ENCODE results near the gene MAP3K7CL. TPM values are rescaled to one million over a fixed set of nuclear protein-coding genes. Genes with fewer than 3 reads are reported as not detected.
A peak's percentile ranks its signal among the peaks of the same experiment; 100 is the strongest.

MAP3K7CL gene
- total RNA-seq, 1 experiment from 2014 or later: 44.1 TPM

- peak; percentile 48 for DNase-seq (ENCODE audit: low read depth)
Measured at GRCh38 chr21:29194847-29195246, 64.4 kb downstream of the MAP3K7CL start.

DNA sequence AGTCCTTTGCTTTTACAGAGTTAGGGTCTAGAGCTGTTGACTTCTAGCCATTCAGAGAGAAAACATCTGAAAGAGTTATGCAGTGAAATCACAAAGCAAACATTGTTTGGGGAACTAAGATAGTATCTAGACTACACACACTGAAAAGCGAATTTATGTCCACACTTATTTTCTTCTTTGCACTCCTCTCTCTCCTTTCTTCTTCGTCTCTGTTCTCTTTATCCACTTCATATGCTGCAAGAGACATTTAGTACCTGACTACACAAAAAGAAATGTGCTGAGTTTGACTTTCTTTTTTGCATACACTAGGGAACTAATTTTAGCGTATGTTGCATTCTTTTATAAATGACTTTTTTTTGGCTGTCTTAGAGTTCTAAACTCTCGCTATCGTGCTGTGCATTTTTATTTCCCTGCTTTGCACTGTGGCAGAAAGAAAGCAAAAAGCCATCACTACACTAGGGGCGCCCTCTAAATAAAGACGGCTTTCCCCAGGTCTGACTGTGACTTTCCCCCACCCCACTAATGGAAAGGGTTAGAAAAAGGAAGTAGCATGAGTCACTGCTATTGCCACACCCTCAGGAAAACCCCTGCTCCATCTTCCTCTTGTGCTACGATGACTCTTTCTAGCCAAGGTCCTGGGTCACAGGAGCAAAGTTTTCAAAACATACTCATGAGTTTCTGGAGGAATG is 65.7 kb downstream of the MAP3K7CL start:
- peak; percentile 95 for DNase-seq (ENCODE audit: low read depth)

GRCh38 chr21:29196670-29197191 is 66.3 kb downstream of the MAP3K7CL start:
- DNase-seq (ENCODE audit: low read depth): peak; percentile 72

GRCh38 chr21:29201186-29201585 is 70.7 kb downstream of the MAP3K7CL start:
- no peak for DNase-seq (ENCODE audit: low read depth)

DNA sequence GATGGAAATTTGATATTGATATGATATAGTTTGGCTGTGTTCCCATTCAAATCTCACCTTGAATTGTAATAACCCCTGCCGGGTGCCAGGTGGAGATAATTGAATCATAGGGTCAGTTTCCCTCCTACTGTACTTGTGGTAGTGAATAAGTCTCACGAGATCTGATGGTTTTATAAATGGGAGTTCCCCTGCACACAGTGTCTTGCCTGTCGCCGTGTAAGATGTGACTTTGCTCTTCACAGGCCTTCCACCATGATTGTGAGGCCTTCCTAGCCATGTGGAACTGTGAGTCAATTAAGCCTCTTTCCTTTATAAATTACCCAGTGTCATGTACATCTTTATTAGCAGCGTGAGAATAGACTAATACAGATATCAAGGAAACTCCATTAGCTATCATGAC is 74.6 kb downstream of the MAP3K7CL start:
- DNase-seq (ENCODE audit: low read depth): no peak

GRCh38 chr21:29205988-29206387 is 75.5 kb downstream of the MAP3K7CL start:
- no peak for DNase-seq (ENCODE audit: low read depth)

GRCh38 chr21:29206445-29206844 is 76.0 kb downstream of the MAP3K7CL start:
- no peak for DNase-seq (ENCODE audit: low read depth)

DNA sequence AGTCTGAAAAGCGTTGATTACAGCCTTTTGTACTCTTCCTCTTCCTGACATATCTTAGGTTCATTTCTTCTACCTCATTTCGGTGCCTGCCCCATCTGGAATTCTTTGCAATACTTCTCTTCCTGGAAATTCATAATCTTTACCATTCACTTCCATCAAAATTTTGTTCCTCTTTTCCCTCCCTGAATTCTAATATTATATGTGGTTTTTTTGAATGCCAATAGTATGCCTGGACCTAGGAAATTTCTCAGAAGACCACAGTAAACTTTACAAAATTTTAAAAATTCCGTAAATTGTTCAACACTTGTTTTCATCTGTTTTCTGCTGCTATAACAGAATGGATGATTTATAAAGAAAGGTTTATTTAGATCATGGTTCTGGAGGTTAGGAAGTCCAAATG is 76.8 kb downstream of the MAP3K7CL start:
- no peak for DNase-seq (ENCODE audit: low read depth)

DNA sequence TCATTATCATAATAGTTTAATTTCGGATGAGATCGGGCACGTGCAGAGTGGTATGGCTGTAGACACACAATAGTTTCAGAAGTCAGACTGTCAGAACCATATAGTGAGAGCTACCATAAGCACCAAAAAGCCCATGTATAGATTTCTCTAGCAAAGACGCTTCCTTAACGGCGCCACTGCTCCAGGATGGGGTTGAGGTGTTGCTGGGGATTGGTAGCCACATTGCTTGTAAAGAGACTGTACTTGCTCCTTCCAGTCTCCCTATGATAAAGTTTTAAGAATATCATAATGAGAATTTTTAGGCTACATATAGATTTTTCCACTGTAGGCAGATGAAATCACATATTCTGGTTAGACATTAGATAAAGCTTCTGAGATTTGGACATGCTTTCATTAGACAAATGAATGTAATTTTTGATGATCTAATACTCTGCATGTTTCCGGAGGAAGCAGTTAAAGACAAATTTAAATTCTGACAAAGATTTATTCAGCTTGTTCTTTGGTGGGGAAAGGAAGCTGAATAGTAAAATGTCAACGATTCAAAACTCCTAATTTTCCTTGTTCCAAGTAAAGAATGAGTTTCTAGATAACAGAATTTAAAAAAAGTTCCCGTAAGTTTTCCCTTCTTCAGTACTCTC is 77.7 kb downstream of the MAP3K7CL start:
- no peak for DNase-seq (ENCODE audit: low read depth)

DNA sequence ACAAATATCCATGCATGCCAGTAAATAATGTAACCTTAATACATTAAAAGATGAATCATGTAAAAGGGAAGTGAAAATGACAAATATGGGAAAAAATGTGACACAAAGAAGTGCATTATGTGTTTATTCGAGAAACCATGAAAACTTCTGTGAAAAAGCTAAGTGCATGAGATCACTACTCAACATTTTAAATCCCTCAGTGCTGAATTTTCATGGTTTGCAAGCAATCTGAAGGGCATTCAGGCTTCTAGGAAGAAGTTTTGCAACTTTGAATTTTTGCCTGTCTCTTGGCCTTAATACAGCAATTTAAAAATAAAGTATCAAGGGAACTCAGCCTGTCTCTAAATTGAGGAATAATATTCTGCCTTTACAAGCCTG is 78.2 kb downstream of the MAP3K7CL start:
- DNase-seq (ENCODE audit: low read depth): peak; percentile 78

DNA sequence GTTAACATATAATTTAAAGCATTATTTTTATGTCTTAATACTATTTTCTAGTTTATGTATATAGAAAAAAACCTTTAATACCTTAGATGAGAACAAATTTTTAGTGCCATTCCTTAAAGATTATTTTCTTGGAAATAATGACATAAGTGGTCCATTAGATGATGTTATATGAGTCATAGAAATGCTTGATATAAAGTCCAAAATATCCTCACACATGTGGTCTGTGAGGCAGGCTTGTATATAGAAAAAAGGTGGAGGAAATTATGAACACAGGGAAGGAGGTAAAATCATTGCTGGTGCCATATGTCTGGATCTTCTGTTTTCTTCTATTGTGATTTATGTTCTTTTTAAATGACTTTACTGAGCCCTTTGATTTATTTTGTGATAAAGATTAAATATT is 79.3 kb downstream of the MAP3K7CL start:
- DNase-seq (ENCODE audit: low read depth): no peak

DNA sequence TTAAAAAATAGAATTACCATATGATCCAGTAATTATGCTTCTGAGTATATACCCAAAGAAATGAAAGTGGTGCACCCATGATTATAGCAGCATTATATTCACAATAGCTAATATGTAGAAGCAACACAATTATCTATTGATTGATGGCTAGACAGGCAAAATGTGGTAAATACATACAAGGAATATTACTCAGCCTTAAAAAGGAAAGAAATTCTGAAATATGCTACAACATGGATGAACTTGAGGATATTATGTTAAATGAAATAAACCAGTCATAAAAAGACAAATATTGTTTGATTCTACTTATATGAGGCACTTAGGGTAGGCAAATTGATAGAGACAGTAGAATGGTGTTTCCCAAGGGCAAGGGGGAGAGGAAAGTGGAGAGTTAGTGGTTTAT is 80.8 kb downstream of the MAP3K7CL start:
- DNase-seq (ENCODE audit: low read depth): no peak

DNA sequence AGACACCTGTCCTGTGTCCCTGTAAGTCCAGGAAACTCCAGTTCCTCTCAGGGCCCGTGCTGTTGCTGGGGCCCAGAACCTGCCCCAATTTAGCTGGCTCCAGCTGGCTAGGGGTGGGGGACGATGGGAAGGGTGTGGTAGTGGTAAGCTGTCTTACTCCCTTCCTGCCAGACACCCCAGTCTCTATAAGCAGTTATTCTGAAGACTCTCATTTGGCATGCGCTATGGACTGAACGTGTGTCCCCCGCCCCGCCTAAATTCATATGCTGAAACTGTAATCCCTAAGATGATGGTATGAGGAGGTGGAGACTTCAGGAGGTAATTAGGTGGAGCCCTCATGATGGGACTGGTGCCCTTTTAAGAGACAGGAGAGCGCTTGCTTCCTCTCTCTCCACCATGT is 82.0 kb downstream of the MAP3K7CL start:
- no peak for DNase-seq (ENCODE audit: low read depth)

GRCh38 chr21:29213513-29214385 is 83.3 kb downstream of the MAP3K7CL start:
- DNase-seq (ENCODE audit: low read depth): no peak

GRCh38 chr21:29215709-29216108 is 85.3 kb downstream of the MAP3K7CL start:
- DNase-seq (ENCODE audit: low read depth): no peak

DNA sequence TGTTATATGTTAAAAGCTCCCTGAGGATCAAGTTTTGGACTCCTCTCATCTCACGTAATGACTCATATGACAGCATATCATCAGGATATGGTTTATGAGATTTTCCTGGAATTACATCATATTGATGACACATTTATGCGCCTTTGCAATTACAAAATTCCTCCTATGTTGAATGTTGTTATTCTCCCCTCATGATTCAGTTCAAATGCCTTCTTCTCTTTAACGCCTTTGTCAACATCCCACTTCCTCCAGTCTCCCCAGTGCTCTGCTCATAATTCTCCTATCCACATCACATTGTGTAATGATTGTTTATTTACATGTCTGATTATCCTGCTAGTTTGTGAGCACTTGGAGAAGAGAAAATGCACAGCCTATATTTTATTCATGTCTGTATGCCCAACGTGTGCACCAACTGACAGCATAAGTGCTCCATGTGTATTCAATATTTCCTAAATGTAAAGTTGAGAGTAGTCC is 87.4 kb downstream of the MAP3K7CL start:
- peak; percentile 95 for DNase-seq (ENCODE audit: low read depth)

DNA sequence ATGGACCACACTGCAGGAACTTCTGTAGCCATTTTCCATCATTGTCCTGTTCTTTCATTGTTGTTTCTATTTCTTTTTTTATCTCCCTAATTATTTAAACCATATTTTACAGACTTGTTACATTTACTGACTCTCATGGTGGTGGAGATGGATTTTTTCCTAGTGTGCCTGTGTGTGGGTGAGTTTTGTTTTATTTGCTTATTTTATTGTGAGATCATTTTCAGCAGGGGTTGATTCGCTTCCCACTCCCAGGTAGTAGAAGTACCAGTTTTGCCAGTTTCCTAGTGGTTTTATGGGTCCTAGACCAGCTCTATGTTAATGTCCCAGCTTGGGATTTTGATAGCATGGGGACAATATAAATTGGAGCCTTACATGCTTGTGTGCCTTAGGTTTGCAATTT is 88.3 kb downstream of the MAP3K7CL start:
- DNase-seq (ENCODE audit: low read depth): no peak

DNA sequence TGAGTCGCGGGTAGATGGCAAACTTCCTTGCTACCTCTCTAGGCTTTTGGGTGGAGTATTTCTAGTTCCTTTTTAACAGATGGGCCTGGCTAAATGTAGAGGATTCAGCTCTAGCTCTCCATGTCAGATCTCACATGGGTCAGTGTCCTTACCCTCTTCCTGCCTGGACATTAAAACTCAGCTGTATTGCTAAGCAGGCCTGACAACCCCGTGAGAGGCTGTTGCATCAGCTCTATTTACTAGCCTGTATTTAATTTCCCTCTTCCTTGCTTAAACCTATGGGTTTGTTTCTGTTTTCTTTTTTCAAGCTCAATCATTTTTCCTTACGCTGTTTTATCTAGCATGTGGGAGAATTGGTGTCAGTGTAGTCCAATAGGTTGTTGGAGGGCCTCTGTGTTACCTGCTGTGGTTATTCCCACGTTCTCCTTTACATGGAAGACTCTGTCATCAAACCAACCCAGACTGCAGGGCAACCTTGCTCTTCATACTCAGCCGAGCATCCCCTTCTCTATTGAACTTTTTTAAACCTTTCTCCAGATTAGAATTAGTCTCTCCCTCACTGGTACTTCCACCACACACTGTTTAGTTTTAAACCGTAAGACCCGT is 88.8 kb downstream of the MAP3K7CL start:
- no peak for DNase-seq (ENCODE audit: low read depth)

- DNase-seq (ENCODE audit: low read depth): peak; percentile 91
Measured at GRCh38 chr21:29221253-29221744, 90.9 kb downstream of the MAP3K7CL start.

DNA sequence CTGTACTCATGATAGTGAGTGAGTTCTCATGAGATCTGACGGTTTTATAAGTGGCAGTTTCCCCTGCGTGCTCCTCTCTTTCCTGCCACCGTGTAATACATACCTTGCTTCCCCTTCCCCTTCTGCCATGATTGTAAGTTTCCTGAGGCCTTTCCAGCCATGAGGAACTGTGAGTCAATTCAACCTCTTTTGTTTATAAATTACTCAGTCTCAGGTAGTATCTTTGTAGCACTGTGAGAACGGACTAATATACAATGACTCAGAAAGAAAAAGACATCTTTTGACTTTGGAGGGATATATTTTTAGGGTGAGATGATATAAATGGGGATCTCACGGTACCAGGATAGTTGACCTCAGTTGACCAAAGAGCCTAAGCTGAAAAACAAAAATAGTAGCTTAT is 93.6 kb downstream of the MAP3K7CL start:
- DNase-seq (ENCODE audit: low read depth): no peak
